Pancreas (tissue), 10 donors: ENCODE results near the gene RADIL. TPM values are rescaled to one million over a fixed set of nuclear protein-coding genes. Genes with fewer than 3 reads are reported as not detected.

Source experiments
- ATAC-seq, 4 donors: fragments of 200-7000 bp; cut with Tn5 transposase; one replicate each; pipeline versions ENCODE4 v1.8.0 to v1.9.1; 2020; ENCODE audit warnings: mild to moderate bottlenecking in 4 of 4, moderate library complexity in 4 of 4
- DNase-seq, 6 donors: peaks; one replicate each; pipeline ENCODE4 v3.0.0-alpha.2; 2020
- FAIRE-seq: peaks from 2 replicates; lab custom pipeline; 2012; peaks lifted over from hg19 to GRCh38; lab: Jason Lieb, UNC
- H3K27ac ChIP-seq, 4 donors: fragments of 200-600 bp; sonication (generic); 1 replicate in 3 of 4; 2 replicates in 1 of 4; pipeline versions ENCODE4 v1.5.0 to v1.8.0; 2020
- H3K27me3 ChIP-seq, 4 donors: fragments of 200-600 bp; one replicate each; pipeline ENCODE4 v1.8.0; 2021
- H3K36me3 ChIP-seq, 3 donors: fragments of 200-600 bp; sonication (generic) in 1 of 3; one replicate each; pipeline versions ENCODE4 v1.5.0 to v1.8.0; 2020 to 2021
- H3K4me1 ChIP-seq, 3 donors: fragments of 200-600 bp; one replicate each; pipeline ENCODE4 v1.8.0; 2021
- H3K4me3 ChIP-seq, 4 donors: fragments of 200-600 bp; sonication (generic) in 2 of 4; one replicate each; pipeline versions ENCODE4 v1.5.0 to v1.8.0; 2020 to 2021
- H3K9me3 ChIP-seq, 4 donors: fragments of 200-600 bp; one replicate each; pipeline ENCODE4 v1.8.0; 2021
- CTCF ChIP-seq, 4 donors: fragments of 200-600 bp; sonication (generic) in 3 of 4; IDR thresholded peaks; one replicate each; pipeline versions ENCODE4 v1.5.0 to v1.8.0; 2021; ENCODE audit warnings: antibody characterized with exemption in 4 of 4
- WGBS, 2 donors: extraction: QIAGEN DNeasy Blood & Tissue Kit; methylation state at CpG; one replicate each; pipeline ENCODE4 v1.1.7; 2013; 5-methylcytosine and 5-hydroxymethylcytosine counted together
- intact Hi-C, 3 donors: fragments of 100-400 bp; cut with DNase I; formaldehyde crosslinking; loops; one replicate each; pipeline versions ENCODE4 v1.11.1 to v1.14.2; 2022
- polyA plus RNA-seq, 2 donors: library from polyadenylated mRNA; stranded (reverse); fragments of 200-250 nt; gene quantifications; one replicate each; pipeline ENCODE4 v1.2.3, GENCODE V29; 2013
- total RNA-seq, 6 donors: library from RNA; stranded (reverse); fragmentation: NEBNext Ultra II Directional in 4 of 6; extraction: Animal tissue kit (Norgen Biotek cat#: 25700) in 4 of 6; gene quantifications; one replicate each; pipeline versions ENCODE4 v1.2.1 to v1.2.4, GENCODE V29; 2021 to 2023
- donor health status: healthy with polysubstance abuse.
- donor health status: DM: no; HTN: no; CAD: no; lungs with moderate emphysema.
- donor health status: DM: no; HTN: no; CAD: no.
- donor health status: control.
- donor health status: control.
- donor health status: Bipolar disorder and iron deficiency.
- donor health status: DM: yes; HTN: yes; CAD: no.
- donor health status: DM: no; HTN: no; CAD: no.
- donor health status: DM: no; HTN: no; CAD: no.
- donor health status: DM: yes; HTN: yes; CAD: no.

Gene RADIL
- total and polyA plus RNA-seq, 8 donors = 0.58 to 11.2 (median 3.5) TPM

- Histone ChIP-seq H3K4me3 (no peak overlapping the region), H3K27me3 (no peaks in the 10 kb centered on the region), H3K4me1 (peaks cover 0 to 2% (median 0%) of the 10 kb centered on the region in 3 donors), H3K36me3 (peaks cover 4 to 54% (median 45%) of the 10 kb centered on the region in 3 donors), H3K27ac (no peak overlapping the region), H3K9me3 (no peaks in the 10 kb centered on the region)
- no peak for FAIRE-seq
- no peak for ATAC-seq
- no peak for TF ChIP-seq CTCF (IDR thresholded peaks at IDR 0.05)
- 85 to 91% methylated on average over 16 of the region's 16 CpGs for WGBS, 2 donors
- DNase-seq = no peak
- intact Hi-C loops = no loop called here
These were observed 100.2 kb downstream of the RADIL start for GRCh38 chr7:4783292-4783652.

GRCh38 chr7:4782333-4783291 is 100.9 kb downstream of the RADIL start:
- Histone ChIP-seq H3K36me3 (peaks cover 4 to 49% (median 39%) of the 10 kb centered on the region in 3 donors), H3K4me3 (no peak overlapping the region), H3K27ac (no peak overlapping the region), H3K9me3 (no peaks in the 10 kb centered on the region), H3K4me1 (peaks cover 0 to 6% (median 0%) of the 10 kb centered on the region in 3 donors), H3K27me3 (no peaks in the 10 kb centered on the region)
- intact Hi-C loops = no loop called here
- DNase-seq = no peak
- WGBS, 2 donors = 94 to 95% methylated on average over 35 to 36 of the region's 36 CpGs
- no peak for ATAC-seq
- no peak for TF ChIP-seq CTCF (IDR thresholded peaks at IDR 0.05)
- FAIRE-seq = no peak

- FAIRE-seq (no peak), DNase-seq (no peak), ATAC-seq (no peak)
- 95% methylated on average over 27 of the region's 27 CpGs for WGBS, 2 donors
- intact Hi-C loops = no loop called here
- TF ChIP-seq CTCF (IDR thresholded peaks at IDR 0.05) = no peak
- Histone ChIP-seq H3K27me3 (no peaks in the 10 kb centered on the region), H3K27ac (no peak overlapping the region), H3K9me3 (no peaks in the 10 kb centered on the region), H3K36me3 (peaks cover 4 to 40% (median 32%) of the 10 kb centered on the region in 3 donors), H3K4me3 (no peak overlapping the region), H3K4me1 (peaks cover 0 to 14% (median 0%) of the 10 kb centered on the region in 3 donors)
These were observed 102.0 kb downstream of the RADIL start for GRCh38 chr7:4781366-4782069.

GRCh38 chr7:4779118-4779517 is 104.4 kb downstream of the RADIL start:
- no peak for ATAC-seq
- intact Hi-C loops = no loop called here
- DNase-seq = no peak
- TF ChIP-seq CTCF (IDR thresholded peaks at IDR 0.05) = no peak
- peaks cover 4 to 22% (median 22%) of the 10 kb centered on the region in 3 donors for H3K36me3 ChIP-seq
- H3K27me3 ChIP-seq = no peaks in the 10 kb centered on the region
- H3K27ac ChIP-seq = no peak overlapping the region
- FAIRE-seq = peak; percentile 99
- H3K9me3 ChIP-seq = no peaks in the 10 kb centered on the region
- H3K4me3 ChIP-seq = no peak overlapping the region
- WGBS, 2 donors = 75 to 85% methylated on average over 5 of the region's 5 CpGs
- H3K4me1 ChIP-seq = peaks cover 0 to 19% (median 0%) of the 10 kb centered on the region in 3 donors
